ENCODE data around the gene ATP9B. TPM values are rescaled to one million over a fixed set of nuclear protein-coding genes. Genes with fewer than 3 reads are reported as not detected.

The ATP9B gene
- total and polyA plus RNA-seq, 4 donors: 7.1 to 31.4 (median 15.5) TPM

DNA sequence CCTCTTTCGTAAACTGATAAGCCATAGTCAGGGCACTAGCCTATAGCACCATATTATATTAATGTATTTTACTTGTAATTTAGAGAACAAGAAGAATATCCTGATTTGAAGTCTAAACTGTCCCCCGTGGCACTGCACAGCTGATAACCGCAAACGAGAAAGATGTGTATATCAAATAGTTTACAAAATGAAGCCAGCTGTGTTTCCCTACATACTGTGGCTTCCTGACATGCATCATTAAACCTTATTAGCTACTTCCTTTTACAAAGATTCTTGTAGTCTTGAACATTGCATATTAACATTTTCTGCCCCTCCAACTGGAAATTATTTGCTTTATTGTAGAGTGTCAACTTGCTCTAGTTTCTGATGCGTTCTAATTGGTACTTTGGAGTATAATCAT lies 173.1 kb downstream of the ATP9B start:
- no peak overlapping the region for H3K4me3 ChIP-seq (ENCODE audit: low read depth in 1 of 3, low read length in 3 of 3)
- DNase-seq (ENCODE audit: low spot score): no peak
- peaks cover 0 to 2% (median 0%) of the 10 kb centered on the region in 4 donors for H3K36me3 ChIP-seq (ENCODE audit: control insufficient read depth in 4 of 4, insufficient read depth in 3 of 4, low read depth in 1 of 4, low read length in 3 of 4)
- 85% methylated on average over 5 of the region's 5 CpGs for WGBS
- no peak overlapping the region for H3K9ac ChIP-seq (ENCODE audit: low read depth in 1 of 2, low read length in 2 of 2)
- no peak overlapping the region for H3K27ac ChIP-seq (ENCODE audit: low read depth in 1 of 2, low read length in 2 of 2)
- no peaks in the 10 kb centered on the region for H3K27me3 ChIP-seq (ENCODE audit: control insufficient read depth in 4 of 4, insufficient read depth in 4 of 4, low read length in 3 of 4)
- H3K4me1 ChIP-seq (ENCODE audit: control insufficient read depth in 4 of 4, insufficient read depth in 4 of 4, low read length in 3 of 4): peaks cover 0 to 3% (median 1%) of the 10 kb centered on the region in 4 donors
- TF ChIP-seq HNF4G (IDR thresholded peaks at IDR 0.05) (no peak), NR2F2 (IDR thresholded peaks at IDR 0.05) (no peak), FOXA1 (IDR thresholded peaks at IDR 0.05) (no peak), TAF1 (conservative IDR thresholded peaks at IDR 0.05) (no peak), RXRA (IDR thresholded peaks at IDR 0.05) (no peak)
- TF ChIP-seq, protein P1, sequence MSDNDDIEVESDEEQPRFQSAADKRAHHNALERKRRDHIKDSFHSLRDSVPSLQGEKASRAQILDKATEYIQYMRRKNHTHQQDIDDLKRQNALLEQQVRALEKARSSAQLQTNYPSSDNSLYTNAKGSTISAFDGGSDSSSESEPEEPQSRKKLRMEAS (IDR thresholded peaks at IDR 0.05): no peak
- TF ChIP-seq, protein P2, sequence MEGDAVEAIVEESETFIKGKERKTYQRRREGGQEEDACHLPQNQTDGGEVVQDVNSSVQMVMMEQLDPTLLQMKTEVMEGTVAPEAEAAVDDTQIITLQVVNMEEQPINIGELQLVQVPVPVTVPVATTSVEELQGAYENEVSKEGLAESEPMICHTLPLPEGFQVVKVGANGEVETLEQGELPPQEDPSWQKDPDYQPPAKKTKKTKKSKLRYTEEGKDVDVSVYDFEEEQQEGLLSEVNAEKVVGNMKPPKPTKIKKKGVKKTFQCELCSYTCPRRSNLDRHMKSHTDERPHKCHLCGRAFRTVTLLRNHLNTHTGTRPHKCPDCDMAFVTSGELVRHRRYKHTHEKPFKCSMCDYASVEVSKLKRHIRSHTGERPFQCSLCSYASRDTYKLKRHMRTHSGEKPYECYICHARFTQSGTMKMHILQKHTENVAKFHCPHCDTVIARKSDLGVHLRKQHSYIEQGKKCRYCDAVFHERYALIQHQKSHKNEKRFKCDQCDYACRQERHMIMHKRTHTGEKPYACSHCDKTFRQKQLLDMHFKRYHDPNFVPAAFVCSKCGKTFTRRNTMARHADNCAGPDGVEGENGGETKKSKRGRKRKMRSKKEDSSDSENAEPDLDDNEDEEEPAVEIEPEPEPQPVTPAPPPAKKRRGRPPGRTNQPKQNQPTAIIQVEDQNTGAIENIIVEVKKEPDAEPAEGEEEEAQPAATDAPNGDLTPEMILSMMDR (IDR thresholded peaks at IDR 0.05; ENCODE audit: low read depth, low read length, missing input control): no peak
- TF ChIP-seq, protein P3, sequence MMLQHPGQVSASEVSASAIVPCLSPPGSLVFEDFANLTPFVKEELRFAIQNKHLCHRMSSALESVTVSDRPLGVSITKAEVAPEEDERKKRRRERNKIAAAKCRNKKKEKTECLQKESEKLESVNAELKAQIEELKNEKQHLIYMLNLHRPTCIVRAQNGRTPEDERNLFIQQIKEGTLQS (IDR thresholded peaks at IDR 0.05): no peak
- TF ChIP-seq, protein P4, sequence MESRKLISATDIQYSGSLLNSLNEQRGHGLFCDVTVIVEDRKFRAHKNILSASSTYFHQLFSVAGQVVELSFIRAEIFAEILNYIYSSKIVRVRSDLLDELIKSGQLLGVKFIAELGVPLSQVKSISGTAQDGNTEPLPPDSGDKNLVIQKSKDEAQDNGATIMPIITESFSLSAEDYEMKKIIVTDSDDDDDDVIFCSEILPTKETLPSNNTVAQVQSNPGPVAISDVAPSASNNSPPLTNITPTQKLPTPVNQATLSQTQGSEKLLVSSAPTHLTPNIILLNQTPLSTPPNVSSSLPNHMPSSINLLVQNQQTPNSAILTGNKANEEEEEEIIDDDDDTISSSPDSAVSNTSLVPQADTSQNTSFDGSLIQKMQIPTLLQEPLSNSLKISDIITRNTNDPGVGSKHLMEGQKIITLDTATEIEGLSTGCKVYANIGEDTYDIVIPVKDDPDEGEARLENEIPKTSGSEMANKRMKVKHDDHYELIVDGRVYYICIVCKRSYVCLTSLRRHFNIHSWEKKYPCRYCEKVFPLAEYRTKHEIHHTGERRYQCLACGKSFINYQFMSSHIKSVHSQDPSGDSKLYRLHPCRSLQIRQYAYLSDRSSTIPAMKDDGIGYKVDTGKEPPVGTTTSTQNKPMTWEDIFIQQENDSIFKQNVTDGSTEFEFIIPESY (IDR thresholded peaks at IDR 0.05): no peak
- H3K9me3 ChIP-seq (ENCODE audit: control insufficient read depth in 4 of 4, low read length in 3 of 4): no peaks in the 10 kb centered on the region

DNA sequence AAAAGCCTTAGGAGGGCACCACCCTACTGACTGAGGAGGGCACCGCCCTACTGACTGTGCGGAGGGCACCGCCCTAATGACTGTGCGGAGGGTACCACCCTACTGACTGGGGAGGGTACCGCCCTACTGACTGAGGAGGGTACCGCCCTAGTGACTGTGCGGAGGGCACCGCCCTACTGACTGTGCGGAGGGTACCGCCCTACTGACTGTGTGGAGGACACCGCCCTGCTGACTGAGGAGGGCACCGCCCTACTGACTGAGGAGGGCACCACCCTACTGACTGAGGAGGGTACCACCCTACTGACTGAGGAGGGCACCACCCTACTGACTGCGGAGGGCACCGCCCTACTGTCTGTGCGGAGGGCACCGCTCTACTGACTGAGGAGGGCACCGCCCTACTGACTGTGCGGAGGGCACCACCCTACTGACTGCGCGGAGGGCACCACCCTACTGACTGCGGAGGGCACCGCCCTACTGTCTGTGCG lies 176.4 kb downstream of the ATP9B start:
- DNase-seq (ENCODE audit: low spot score): no peak
- Histone ChIP-seq H3K4me3 (ENCODE audit: low read depth in 1 of 3, low read length in 3 of 3) (no peak overlapping the region), H3K36me3 (ENCODE audit: control insufficient read depth in 4 of 4, insufficient read depth in 3 of 4, low read depth in 1 of 4, low read length in 3 of 4) (no peaks in the 10 kb centered on the region), H3K9me3 (ENCODE audit: control insufficient read depth in 4 of 4, low read length in 3 of 4) (no peaks in the 10 kb centered on the region), H3K4me1 (ENCODE audit: control insufficient read depth in 4 of 4, insufficient read depth in 4 of 4, low read length in 3 of 4) (peaks cover 0 to 3% (median 1%) of the 10 kb centered on the region in 4 donors), H3K9ac (ENCODE audit: low read depth in 1 of 2, low read length in 2 of 2) (no peak overlapping the region), H3K27ac (ENCODE audit: low read depth in 1 of 2, low read length in 2 of 2) (no peak overlapping the region), H3K27me3 (ENCODE audit: control insufficient read depth in 4 of 4, insufficient read depth in 4 of 4, low read length in 3 of 4) (no peaks in the 10 kb centered on the region)
- WGBS: 67% methylated on average over 23 of the region's 23 CpGs
- TF ChIP-seq GABPA (IDR thresholded peaks at IDR 0.05 in 1 of 2, conservative IDR thresholded peaks at IDR 0.05 in 1 of 2) (no peak), HNF4A (conservative IDR thresholded peaks at IDR 0.05) (no peak), HNF4G (IDR thresholded peaks at IDR 0.05) (no peak), RXRA (IDR thresholded peaks at IDR 0.05) (no peak), RAD21 (IDR thresholded peaks at IDR 0.05) (no peak), JUND (IDR thresholded peaks at IDR 0.05) (no peak), FOXA2 (IDR thresholded peaks at IDR 0.05) (no peak), YY1 (IDR thresholded peaks at IDR 0.05) (no peak), TAF1 (conservative IDR thresholded peaks at IDR 0.05) (no peak), NR2F2 (IDR thresholded peaks at IDR 0.05) (no peak), SP1 (IDR thresholded peaks at IDR 0.05) (no peak), EGR1 (IDR thresholded peaks at IDR 0.05; ENCODE audit: low read depth in 2 of 2) (no peak), FOXA1 (IDR thresholded peaks at IDR 0.05) (no peak)
- TF ChIP-seq, protein P2 (IDR thresholded peaks at IDR 0.05; ENCODE audit: low read depth, low read length, missing input control): no peak
- TF ChIP-seq, protein P1 (IDR thresholded peaks at IDR 0.05): no peak
- TF ChIP-seq, protein P4 (IDR thresholded peaks at IDR 0.05): no peak
- TF ChIP-seq, protein P5, sequence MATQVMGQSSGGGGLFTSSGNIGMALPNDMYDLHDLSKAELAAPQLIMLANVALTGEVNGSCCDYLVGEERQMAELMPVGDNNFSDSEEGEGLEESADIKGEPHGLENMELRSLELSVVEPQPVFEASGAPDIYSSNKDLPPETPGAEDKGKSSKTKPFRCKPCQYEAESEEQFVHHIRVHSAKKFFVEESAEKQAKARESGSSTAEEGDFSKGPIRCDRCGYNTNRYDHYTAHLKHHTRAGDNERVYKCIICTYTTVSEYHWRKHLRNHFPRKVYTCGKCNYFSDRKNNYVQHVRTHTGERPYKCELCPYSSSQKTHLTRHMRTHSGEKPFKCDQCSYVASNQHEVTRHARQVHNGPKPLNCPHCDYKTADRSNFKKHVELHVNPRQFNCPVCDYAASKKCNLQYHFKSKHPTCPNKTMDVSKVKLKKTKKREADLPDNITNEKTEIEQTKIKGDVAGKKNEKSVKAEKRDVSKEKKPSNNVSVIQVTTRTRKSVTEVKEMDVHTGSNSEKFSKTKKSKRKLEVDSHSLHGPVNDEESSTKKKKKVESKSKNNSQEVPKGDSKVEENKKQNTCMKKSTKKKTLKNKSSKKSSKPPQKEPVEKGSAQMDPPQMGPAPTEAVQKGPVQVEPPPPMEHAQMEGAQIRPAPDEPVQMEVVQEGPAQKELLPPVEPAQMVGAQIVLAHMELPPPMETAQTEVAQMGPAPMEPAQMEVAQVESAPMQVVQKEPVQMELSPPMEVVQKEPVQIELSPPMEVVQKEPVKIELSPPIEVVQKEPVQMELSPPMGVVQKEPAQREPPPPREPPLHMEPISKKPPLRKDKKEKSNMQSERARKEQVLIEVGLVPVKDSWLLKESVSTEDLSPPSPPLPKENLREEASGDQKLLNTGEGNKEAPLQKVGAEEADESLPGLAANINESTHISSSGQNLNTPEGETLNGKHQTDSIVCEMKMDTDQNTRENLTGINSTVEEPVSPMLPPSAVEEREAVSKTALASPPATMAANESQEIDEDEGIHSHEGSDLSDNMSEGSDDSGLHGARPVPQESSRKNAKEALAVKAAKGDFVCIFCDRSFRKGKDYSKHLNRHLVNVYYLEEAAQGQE (IDR thresholded peaks at IDR 0.05): no peak
- TF ChIP-seq, protein P3 (IDR thresholded peaks at IDR 0.05): no peak

Data from liver (tissue), 9 donors.